ENCODE results near the gene MPPED2.

The MPPED2 gene

DNA sequence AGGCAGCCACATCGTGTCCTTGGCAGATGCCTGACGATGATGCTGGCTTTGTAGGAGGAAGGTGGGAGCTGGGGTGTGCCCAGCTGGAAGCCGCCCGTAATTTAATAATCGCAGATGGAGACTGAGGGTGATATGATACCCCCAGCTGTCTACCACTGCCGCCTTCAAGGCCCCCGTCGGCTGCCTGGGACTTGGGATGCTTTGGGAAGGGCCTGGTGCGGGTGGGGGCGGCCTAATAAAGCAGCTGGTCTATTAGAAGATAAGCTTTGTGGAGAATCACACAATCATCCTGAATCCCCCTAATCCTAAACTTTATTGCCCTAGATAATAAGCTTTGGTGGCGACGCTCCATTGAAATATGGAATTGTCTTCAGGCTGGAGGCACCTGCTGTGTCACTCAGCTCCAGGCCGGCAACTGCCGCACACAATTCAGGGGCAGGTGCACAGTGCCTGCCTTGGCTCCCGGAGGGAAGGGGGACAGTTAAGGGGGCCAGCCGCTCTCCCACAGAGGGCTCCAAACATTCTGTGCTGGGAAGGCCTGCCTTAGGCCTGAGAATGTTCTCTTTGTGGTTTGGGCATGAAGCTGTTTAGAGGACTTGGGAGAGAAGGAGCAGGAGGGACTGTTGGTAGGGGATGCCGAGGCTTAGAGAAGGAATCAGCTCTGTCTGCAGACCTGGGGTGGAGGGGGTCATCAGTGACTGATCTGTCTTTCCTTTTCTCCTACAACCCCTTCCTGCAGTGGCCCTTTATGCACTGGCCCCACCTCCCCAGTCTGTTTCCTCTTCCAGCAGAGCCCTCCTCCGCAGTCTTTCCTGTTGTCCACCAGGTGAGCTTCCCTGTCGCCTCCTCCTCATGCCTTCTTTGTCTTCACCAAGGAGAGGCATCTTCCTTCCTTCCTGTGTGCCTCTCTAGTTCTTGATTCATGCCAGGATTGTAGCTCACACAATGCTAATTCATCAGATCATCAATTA is 198.0 kb downstream of the MPPED2 start:
- Histone ChIP-seq H3K4me3 (no peak overlapping the region), H3K27ac (no peak overlapping the region)
- TF ChIP-seq, protein P1, sequence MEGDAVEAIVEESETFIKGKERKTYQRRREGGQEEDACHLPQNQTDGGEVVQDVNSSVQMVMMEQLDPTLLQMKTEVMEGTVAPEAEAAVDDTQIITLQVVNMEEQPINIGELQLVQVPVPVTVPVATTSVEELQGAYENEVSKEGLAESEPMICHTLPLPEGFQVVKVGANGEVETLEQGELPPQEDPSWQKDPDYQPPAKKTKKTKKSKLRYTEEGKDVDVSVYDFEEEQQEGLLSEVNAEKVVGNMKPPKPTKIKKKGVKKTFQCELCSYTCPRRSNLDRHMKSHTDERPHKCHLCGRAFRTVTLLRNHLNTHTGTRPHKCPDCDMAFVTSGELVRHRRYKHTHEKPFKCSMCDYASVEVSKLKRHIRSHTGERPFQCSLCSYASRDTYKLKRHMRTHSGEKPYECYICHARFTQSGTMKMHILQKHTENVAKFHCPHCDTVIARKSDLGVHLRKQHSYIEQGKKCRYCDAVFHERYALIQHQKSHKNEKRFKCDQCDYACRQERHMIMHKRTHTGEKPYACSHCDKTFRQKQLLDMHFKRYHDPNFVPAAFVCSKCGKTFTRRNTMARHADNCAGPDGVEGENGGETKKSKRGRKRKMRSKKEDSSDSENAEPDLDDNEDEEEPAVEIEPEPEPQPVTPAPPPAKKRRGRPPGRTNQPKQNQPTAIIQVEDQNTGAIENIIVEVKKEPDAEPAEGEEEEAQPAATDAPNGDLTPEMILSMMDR (IDR thresholded peaks at IDR 0.05): no peak
- no peak for DNase-seq (ENCODE audit: low spot score)

DNA sequence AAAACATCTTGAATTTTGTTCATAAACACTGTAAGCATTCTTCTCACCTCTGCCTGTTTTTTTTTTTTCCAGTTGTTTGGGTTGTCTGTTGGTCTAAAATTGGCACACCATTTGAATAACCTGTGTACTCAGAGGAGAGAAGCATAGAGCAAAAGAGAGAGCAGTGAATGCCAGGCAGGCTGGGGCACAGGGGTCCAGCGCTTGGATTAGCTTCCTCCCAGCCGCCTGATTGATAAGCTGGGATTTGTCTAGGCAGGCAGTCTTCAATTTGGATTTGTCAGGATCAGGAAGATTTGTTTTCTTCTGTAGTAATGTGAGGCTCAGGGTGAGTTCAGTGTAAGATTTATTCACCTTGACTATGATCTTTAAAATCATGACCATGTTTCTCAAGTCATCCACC is 204.3 kb downstream of the MPPED2 start:
- no peak overlapping the region for H3K4me3 ChIP-seq
- TF ChIP-seq, protein P1 (IDR thresholded peaks at IDR 0.05): no peak
- no peak for DNase-seq (ENCODE audit: low spot score)
- H3K27ac ChIP-seq: no peak overlapping the region

DNA sequence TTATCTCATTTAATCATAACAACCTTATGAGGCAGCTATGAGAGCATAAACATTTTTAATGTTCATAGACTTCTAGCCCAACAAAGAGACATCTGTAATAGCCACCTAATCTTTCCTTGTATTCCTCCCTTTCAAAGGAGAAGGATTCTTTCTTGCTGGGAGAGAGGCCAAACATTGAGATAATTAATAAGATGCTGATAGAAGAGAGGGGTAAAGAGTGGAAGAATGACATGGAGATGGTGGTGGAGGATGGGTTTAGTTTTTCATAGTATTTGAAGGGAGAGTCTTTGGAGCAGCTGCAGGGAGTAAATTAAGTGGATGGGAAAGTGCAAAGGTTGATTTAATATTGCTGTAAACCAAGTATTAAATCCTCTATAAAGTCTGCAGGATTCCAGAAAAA is 205.3 kb downstream of the MPPED2 start:
- DNase-seq (ENCODE audit: low spot score): no peak
- Histone ChIP-seq H3K27ac (no peak overlapping the region), H3K4me3 (no peak overlapping the region)
- TF ChIP-seq, protein P1 (IDR thresholded peaks at IDR 0.05): no peak

DNA sequence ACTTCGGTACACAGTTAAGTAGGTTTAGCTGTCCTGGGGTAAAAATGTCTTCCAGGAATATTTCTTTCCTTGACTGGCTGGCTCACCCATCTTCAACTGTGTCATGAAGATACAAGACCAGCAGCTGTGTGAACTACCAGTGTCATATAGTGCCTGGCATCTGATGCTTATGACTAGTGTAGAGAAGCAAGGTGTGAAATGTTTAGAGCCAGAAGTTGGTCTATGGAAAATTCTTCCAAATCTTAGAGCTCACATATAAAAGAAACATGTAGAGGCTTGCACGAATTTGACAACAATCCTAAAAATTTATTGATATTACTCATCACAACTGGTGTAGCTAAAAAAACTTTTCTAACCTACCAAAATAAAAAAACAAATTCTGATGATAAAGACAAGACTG is 208.8 kb downstream of the MPPED2 start:
- Histone ChIP-seq H3K27ac (no peak overlapping the region), H3K4me3 (no peak overlapping the region)
- DNase-seq (ENCODE audit: low spot score): no peak
- TF ChIP-seq, protein P1 (IDR thresholded peaks at IDR 0.05): no peak

DNA sequence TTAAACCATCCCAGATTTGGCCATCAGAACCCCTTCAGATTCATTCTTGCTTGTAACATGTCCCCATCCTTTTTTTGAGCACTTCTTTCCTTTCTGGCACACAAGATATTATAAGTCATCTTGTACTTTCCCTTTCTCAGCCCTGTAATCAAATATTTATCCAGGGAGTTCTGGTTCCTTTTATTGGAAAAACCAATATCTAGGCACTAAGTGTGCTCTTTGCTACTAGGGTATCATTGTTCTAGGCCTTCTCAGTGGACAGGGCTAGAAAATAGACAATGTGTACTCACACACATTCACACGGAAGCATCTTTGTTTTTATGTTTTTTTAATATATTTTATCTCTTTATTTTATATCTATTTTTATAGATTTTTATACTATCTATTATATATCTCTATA is 216.0 kb downstream of the MPPED2 start:
- TF ChIP-seq, protein P1 (IDR thresholded peaks at IDR 0.05): no peak

DNA sequence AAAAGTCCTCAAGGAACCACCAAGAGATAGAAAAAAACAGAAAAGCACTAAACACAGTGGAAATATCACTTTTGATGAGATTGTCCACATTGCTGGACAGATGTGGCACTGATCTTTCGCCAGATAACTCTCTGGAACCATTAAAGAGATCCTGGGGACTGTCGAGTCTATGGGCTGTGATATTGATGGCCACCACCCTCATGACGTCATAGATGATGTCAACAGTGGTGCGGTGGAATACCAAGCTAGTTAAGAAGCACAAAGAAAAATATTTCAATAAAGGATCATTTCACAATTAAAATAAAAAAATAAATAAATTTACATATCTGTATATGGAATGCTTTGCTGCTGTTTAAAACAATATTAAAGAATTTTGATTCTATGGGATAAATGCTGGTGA is 217.8 kb downstream of the MPPED2 start:
- DNase-seq (ENCODE audit: low spot score): no peak
- Histone ChIP-seq H3K27ac (no peak overlapping the region), H3K4me3 (no peak overlapping the region)
- TF ChIP-seq, protein P1 (IDR thresholded peaks at IDR 0.05): no peak

More for the DNA sequence above, 216.0 kb downstream of the MPPED2 start:
- H3K27ac ChIP-seq: no peak overlapping the region
- no peak for DNase-seq (ENCODE audit: low spot score)
- H3K4me3 ChIP-seq: no peak overlapping the region

Measured in coronary artery (tissue), 2 donors.